ENCODE measurements around the gene RAB3GAP1.
A peak's percentile ranks its signal among the peaks of the same experiment; 100 is the strongest.

Gene RAB3GAP1

DNA sequence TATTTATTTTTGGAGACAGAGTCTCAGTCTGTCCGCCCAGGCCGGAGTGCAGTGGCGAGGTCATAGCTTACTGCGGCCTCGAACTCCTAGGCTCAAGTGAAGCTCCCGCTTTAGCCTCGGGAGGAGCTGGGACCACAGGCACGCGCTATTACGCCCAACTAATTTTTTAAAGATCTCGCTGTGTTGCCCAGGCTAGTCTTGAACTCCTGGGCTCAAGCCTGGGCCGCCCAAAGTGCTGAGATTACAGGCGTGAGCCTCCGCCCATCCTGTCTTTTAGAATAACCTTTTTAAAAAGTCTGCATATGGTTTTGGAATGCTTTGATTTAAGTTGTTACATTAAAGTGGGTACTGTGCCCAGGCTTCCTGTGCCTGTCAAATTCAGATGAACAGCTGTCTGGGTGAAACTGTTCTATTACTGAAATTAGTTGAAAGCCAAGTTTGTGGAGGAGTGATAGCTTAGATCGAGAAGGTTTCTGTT, 944 bp downstream of the RAB3GAP1 start:
- H3K27ac ChIP-seq (ENCODE audit: low read depth, low read length, poor library complexity, severe bottlenecking): peak overlapping the region; percentile 88
- H3K4me1 ChIP-seq (ENCODE audit: insufficient read depth, low read length, severe bottlenecking): peaks cover 31% of the 10 kb centered on the region
- no peaks in the 10 kb centered on the region for H3F3A ChIP-seq (ENCODE audit: insufficient read depth, low read length)
- H3K9me2 ChIP-seq (ENCODE audit: low read depth, low read length): no peaks in the 10 kb centered on the region
- peaks cover 54% of the 10 kb centered on the region for H3K79me2 ChIP-seq (ENCODE audit: insufficient read depth, low read length)
- peak overlapping the region; percentile 87 for H3K4me3 ChIP-seq (ENCODE audit: low read depth, low read length, poor library complexity, severe bottlenecking)
- H3K27me3 ChIP-seq (ENCODE audit: insufficient read depth, low read length): no peaks in the 10 kb centered on the region
- no peak overlapping the region for H2AFZ ChIP-seq (ENCODE audit: low read length)
- H3K9ac ChIP-seq (ENCODE audit: low read length): peak overlapping the region; percentile 94
- TF ChIP-seq, protein P1, sequence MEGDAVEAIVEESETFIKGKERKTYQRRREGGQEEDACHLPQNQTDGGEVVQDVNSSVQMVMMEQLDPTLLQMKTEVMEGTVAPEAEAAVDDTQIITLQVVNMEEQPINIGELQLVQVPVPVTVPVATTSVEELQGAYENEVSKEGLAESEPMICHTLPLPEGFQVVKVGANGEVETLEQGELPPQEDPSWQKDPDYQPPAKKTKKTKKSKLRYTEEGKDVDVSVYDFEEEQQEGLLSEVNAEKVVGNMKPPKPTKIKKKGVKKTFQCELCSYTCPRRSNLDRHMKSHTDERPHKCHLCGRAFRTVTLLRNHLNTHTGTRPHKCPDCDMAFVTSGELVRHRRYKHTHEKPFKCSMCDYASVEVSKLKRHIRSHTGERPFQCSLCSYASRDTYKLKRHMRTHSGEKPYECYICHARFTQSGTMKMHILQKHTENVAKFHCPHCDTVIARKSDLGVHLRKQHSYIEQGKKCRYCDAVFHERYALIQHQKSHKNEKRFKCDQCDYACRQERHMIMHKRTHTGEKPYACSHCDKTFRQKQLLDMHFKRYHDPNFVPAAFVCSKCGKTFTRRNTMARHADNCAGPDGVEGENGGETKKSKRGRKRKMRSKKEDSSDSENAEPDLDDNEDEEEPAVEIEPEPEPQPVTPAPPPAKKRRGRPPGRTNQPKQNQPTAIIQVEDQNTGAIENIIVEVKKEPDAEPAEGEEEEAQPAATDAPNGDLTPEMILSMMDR (IDR thresholded peaks at IDR 0.05; ENCODE audit: low read length): no peak
- no peak for TF ChIP-seq EZH2 (IDR thresholded peaks at IDR 0.05; ENCODE audit: borderline replicate concordance, low read length)
- H4K20me1 ChIP-seq (ENCODE audit: insufficient read depth, low read length): no peaks in the 10 kb centered on the region
- H3K9me3 ChIP-seq (ENCODE audit: low read length): no peaks in the 10 kb centered on the region
- H3K4me2 ChIP-seq (ENCODE audit: low read length): peak overlapping the region; percentile 98
- peaks cover 18% of the 10 kb centered on the region for H3K36me3 ChIP-seq (ENCODE audit: insufficient read depth, low read length)

- Histone ChIP-seq H3F3A (ENCODE audit: insufficient read depth, low read length) (no peaks in the 10 kb centered on the region), H3K27me3 (ENCODE audit: insufficient read depth, low read length) (no peaks in the 10 kb centered on the region), H3K9ac (ENCODE audit: low read length) (no peak overlapping the region), H3K27ac (ENCODE audit: low read depth, low read length, poor library complexity, severe bottlenecking) (no peak overlapping the region), H3K4me3 (ENCODE audit: low read depth, low read length, poor library complexity, severe bottlenecking) (no peak overlapping the region), H2AFZ (ENCODE audit: low read length) (no peak overlapping the region), H3K9me3 (ENCODE audit: low read length) (no peaks in the 10 kb centered on the region), H3K4me1 (ENCODE audit: insufficient read depth, low read length, severe bottlenecking) (peaks cover 31% of the 10 kb centered on the region), H3K9me2 (ENCODE audit: low read depth, low read length) (no peaks in the 10 kb centered on the region), H3K79me2 (ENCODE audit: insufficient read depth, low read length) (peaks cover 66% of the 10 kb centered on the region), H3K4me2 (ENCODE audit: low read length) (no peak overlapping the region), H3K36me3 (ENCODE audit: insufficient read depth, low read length) (peaks cover 35% of the 10 kb centered on the region), H4K20me1 (ENCODE audit: insufficient read depth, low read length) (no peaks in the 10 kb centered on the region)
- TF ChIP-seq, protein P1 (IDR thresholded peaks at IDR 0.05; ENCODE audit: low read length): no peak
- TF ChIP-seq EZH2 (IDR thresholded peaks at IDR 0.05; ENCODE audit: borderline replicate concordance, low read length): no peak
Observed at GRCh38 chr2:135055182-135055786, 3.2 kb downstream of the RAB3GAP1 start.

DNA sequence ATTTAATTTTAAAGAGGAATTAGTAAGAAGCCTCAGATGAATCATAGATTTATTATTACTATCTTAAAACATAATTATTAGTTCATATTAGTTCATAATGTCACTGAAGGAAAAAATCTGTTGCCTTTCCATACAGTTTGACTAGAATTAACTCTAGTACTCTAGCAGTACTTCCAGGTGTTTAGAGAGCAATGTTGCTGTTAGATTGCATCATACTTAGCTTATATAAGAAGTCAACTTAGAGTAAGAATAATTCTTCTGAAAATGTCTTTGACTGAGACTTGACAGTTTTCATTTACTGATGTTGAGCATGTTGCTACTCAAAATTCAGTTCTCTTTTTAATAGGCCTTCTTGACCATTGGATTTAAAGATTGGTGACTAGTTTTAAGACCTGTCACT, 4.7 kb downstream of the RAB3GAP1 start:
- no peak overlapping the region for H3K4me3 ChIP-seq (ENCODE audit: low read depth, low read length, poor library complexity, severe bottlenecking)
- H3K36me3 ChIP-seq (ENCODE audit: insufficient read depth, low read length): peaks cover 50% of the 10 kb centered on the region
- TF ChIP-seq, protein P1 (IDR thresholded peaks at IDR 0.05; ENCODE audit: low read length): no peak
- TF ChIP-seq EZH2 (IDR thresholded peaks at IDR 0.05; ENCODE audit: borderline replicate concordance, low read length): no peak
- H3K79me2 ChIP-seq (ENCODE audit: insufficient read depth, low read length): peaks cover 74% of the 10 kb centered on the region
- H3K9ac ChIP-seq (ENCODE audit: low read length): no peak overlapping the region
- H3K27me3 ChIP-seq (ENCODE audit: insufficient read depth, low read length): no peaks in the 10 kb centered on the region
- no peaks in the 10 kb centered on the region for H3K9me2 ChIP-seq (ENCODE audit: low read depth, low read length)
- H2AFZ ChIP-seq (ENCODE audit: low read length): no peak overlapping the region
- no peak overlapping the region for H3K4me2 ChIP-seq (ENCODE audit: low read length)
- H3K4me1 ChIP-seq (ENCODE audit: insufficient read depth, low read length, severe bottlenecking): peaks cover 28% of the 10 kb centered on the region
- H3K9me3 ChIP-seq (ENCODE audit: low read length): no peaks in the 10 kb centered on the region
- no peaks in the 10 kb centered on the region for H4K20me1 ChIP-seq (ENCODE audit: insufficient read depth, low read length)
- H3F3A ChIP-seq (ENCODE audit: insufficient read depth, low read length): no peaks in the 10 kb centered on the region
- no peak overlapping the region for H3K27ac ChIP-seq (ENCODE audit: low read depth, low read length, poor library complexity, severe bottlenecking)

All from OCI-LY1 (cell line).